OCI-LY7 (cell line): ENCODE results near the gene ACOXL. TPM values are rescaled to one million over a fixed set of nuclear protein-coding genes. Genes with fewer than 3 reads are reported as not detected.

Experiments used
- BruUV-seq: library from RNA; stranded (reverse); fragments of 400-500 nt; replicated peaks from 2 replicates; lab custom pipeline; 2021; lab: Mats Ljungman, UMichigan
- CTCF ChIA-PET: fragments of 300-600 bp; sonication (Branson Sonifier 250); formaldehyde crosslinking; loops from one replicate; lab custom pipeline; 2022; ENCODE audit warnings: antibody characterized with exemption; ENCODE audit not compliant: unreplicated experiment; lab: Charles Lee
- POLR2A ChIA-PET: fragments of 300-600 bp; sonication (Branson Sonifier 250); formaldehyde crosslinking; loops from one replicate; lab custom pipeline; 2022; ENCODE audit warnings: antibody characterized with exemption; lab: Charles Lee
- DNase-seq: peaks from one replicate; pipeline ENCODE4 v3.0.0-alpha.2; 2015; ENCODE audit warnings: low spot score
- H2AFZ ChIP-seq: fragments of 200-600 bp; sonication (generic), shearing (Covaris generic); 2 replicates; pipeline ENCODE4 v1.6.1; 2014; ENCODE audit warnings: mild to moderate bottlenecking, antibody characterized with exemption, low read length, moderate library complexity
- H3K27ac ChIP-seq: fragments of 200-600 bp; sonication (generic); 2 replicates; pipeline ENCODE4 v1.5.1; 2014; ENCODE audit warnings: mixed run types, low read depth, mild to moderate bottlenecking, moderate library complexity, low read length, inconsistent platforms; ENCODE audit not compliant: poor library complexity, severe bottlenecking
- H3K36me3 ChIP-seq: fragments of 200-600 bp; sonication (generic); 2 replicates; pipeline ENCODE4 v1.6.1; 2014; ENCODE audit warnings: mild to moderate bottlenecking, antibody characterized with exemption, low read length, moderate library complexity, mixed read lengths; ENCODE audit not compliant: insufficient read depth
- H3K4me1 ChIP-seq: fragments of 200-600 bp; sonication (generic); 2 replicates; pipeline ENCODE4 v1.5.1; 2014; ENCODE audit warnings: mild to moderate bottlenecking, low read length; ENCODE audit not compliant: insufficient read depth, poor library complexity, severe bottlenecking
- H3K4me2 ChIP-seq: fragments of 200-600 bp; sonication (generic); 2 replicates; pipeline ENCODE4 v1.6.1; 2014; ENCODE audit warnings: mild to moderate bottlenecking, low read length
- H3K4me3 ChIP-seq: fragments of 200-600 bp; sonication (generic); 2 replicates; pipeline ENCODE4 v1.5.1; 2014; ENCODE audit warnings: mild to moderate bottlenecking, low read depth, low read length; ENCODE audit not compliant: poor library complexity, severe bottlenecking
- H3K79me2 ChIP-seq: fragments of 200-600 bp; sonication (generic); 2 replicates; pipeline ENCODE4 v1.6.1; 2016; ENCODE audit warnings: low read depth, mild to moderate bottlenecking, low read length, moderate library complexity, mixed read lengths; ENCODE audit not compliant: insufficient read depth
- H3K9me2 ChIP-seq: fragments of 200-600 bp; sonication (generic); 2 replicates; pipeline ENCODE4 v1.6.1; 2016; ENCODE audit warnings: mild to moderate bottlenecking, low read length, mixed read lengths; ENCODE audit not compliant: insufficient read depth
- H3K9me3 ChIP-seq: fragments of 200-600 bp; sonication (generic); 2 replicates; pipeline ENCODE4 v1.6.1; 2014; ENCODE audit warnings: mild to moderate bottlenecking, mixed run types, low read length, mixed read lengths
- H4K20me1 ChIP-seq: fragments of 200-600 bp; sonication (generic); 2 replicates; pipeline ENCODE4 v1.6.1; 2014; ENCODE audit warnings: mild to moderate bottlenecking, antibody characterized with exemption, low read length, moderate library complexity, mixed read lengths; ENCODE audit not compliant: insufficient read depth
- EZH2phosphoT487 ChIP-seq: fragments of 200-600 bp; sonication (generic); IDR thresholded peaks from 2 replicates; pipeline ENCODE4 v1.6.1; 2018; ENCODE audit warnings: low read depth, borderline replicate concordance, mild to moderate bottlenecking, mixed run types, antibody characterized with exemption, low read length, moderate library complexity, mixed read lengths
- intact Hi-C: fragments of 100-400 bp; cut with micrococcal nuclease; formaldehyde crosslinking; loops from one replicate; pipeline ENCODE4 v1.10.0; 2022; ENCODE audit not compliant: unreplicated experiment
- total RNA-seq, 2 experiments: library from RNA; depleted of rRNA in 1 of 2; stranded (reverse); fragments of >200 nt in 1 of 2; shearing (Covaris generic) in 1 of 2; gene quantifications; 2 replicates each; pipeline ENCODE4 v1.2.3, GENCODE V29; 2014 to 2022
- TF ChIP-seq, protein P1 (sequence below): fragments of 200-600 bp; sonication (generic); conservative IDR thresholded peaks from 2 replicates; pipeline ENCODE4 v1.5.1; 2014; ENCODE audit warnings: mild to moderate bottlenecking, antibody characterized with exemption, low read length, moderate library complexity, mixed read lengths

ACOXL gene
- total RNA-seq, 2 experiments from 2014 or later: 1.4 TPM; not detected in 1

- no TSS peak for BruUV-seq
Observed at GRCh38 chr2:110904116-110904778, 171.9 kb downstream of the ACOXL start.

DNA sequence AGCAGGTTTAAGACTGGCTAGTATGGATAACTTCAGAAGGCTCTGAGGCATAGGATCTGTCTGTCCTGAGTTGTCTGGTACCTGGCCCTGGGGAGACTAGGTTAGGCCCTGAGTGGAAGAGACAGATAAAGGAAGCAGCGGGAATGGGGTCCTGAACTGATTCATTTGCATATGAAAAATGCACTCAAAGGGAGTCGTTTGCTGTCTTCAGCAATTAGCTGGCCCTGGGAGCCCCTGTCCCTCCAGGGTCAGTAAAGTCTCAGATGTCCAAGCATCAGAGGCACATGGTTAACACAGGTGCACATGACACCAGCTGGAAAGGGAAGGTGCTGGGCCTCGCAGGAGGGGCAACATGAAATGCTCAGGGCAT lies 172.4 kb downstream of the ACOXL start:
- CTCF ChIA-PET: no interaction called here
- H3K27ac ChIP-seq: no peak overlapping the region
- no TSS peak for BruUV-seq
- no peak overlapping the region for H3K4me3 ChIP-seq
- H2AFZ ChIP-seq: no peak overlapping the region
- no peaks in the 10 kb centered on the region for H3K36me3 ChIP-seq
- H3K4me2 ChIP-seq: no peak overlapping the region
- no peaks in the 10 kb centered on the region for H3K9me3 ChIP-seq
- TF ChIP-seq, protein P1, sequence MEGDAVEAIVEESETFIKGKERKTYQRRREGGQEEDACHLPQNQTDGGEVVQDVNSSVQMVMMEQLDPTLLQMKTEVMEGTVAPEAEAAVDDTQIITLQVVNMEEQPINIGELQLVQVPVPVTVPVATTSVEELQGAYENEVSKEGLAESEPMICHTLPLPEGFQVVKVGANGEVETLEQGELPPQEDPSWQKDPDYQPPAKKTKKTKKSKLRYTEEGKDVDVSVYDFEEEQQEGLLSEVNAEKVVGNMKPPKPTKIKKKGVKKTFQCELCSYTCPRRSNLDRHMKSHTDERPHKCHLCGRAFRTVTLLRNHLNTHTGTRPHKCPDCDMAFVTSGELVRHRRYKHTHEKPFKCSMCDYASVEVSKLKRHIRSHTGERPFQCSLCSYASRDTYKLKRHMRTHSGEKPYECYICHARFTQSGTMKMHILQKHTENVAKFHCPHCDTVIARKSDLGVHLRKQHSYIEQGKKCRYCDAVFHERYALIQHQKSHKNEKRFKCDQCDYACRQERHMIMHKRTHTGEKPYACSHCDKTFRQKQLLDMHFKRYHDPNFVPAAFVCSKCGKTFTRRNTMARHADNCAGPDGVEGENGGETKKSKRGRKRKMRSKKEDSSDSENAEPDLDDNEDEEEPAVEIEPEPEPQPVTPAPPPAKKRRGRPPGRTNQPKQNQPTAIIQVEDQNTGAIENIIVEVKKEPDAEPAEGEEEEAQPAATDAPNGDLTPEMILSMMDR: no peak
- no peak for TF ChIP-seq EZH2phosphoT487
- H3K4me1 ChIP-seq: no peaks in the 10 kb centered on the region
- intact Hi-C loops: no loop called here
- no peaks in the 10 kb centered on the region for H4K20me1 ChIP-seq
- H3K9me2 ChIP-seq: no peaks in the 10 kb centered on the region
- POLR2A ChIA-PET: interaction anchor here (0.5 kb wide), 1 partner anchor 21 kb away, joined by 3 read pairs; no protein-coding TSS in a partner anchor
- DNase-seq: no peak
- H3K79me2 ChIP-seq: no peaks in the 10 kb centered on the region

More at GRCh38 chr2:110904116-110904778, 171.9 kb downstream of the ACOXL start:
- intact Hi-C loops: no loop called here
- no peak for DNase-seq
- Histone ChIP-seq H3K9me2 (no peaks in the 10 kb centered on the region), H3K79me2 (no peaks in the 10 kb centered on the region), H4K20me1 (no peaks in the 10 kb centered on the region), H3K9me3 (no peaks in the 10 kb centered on the region), H3K4me3 (no peak overlapping the region), H3K4me2 (no peak overlapping the region), H3K4me1 (no peaks in the 10 kb centered on the region), H3K36me3 (no peaks in the 10 kb centered on the region), H3K27ac (no peak overlapping the region), H2AFZ (no peak overlapping the region)
- ChIA-PET POLR2A (no interaction called here), CTCF (no interaction called here)
- TF ChIP-seq, protein P1: no peak
- TF ChIP-seq EZH2phosphoT487: no peak

DNA sequence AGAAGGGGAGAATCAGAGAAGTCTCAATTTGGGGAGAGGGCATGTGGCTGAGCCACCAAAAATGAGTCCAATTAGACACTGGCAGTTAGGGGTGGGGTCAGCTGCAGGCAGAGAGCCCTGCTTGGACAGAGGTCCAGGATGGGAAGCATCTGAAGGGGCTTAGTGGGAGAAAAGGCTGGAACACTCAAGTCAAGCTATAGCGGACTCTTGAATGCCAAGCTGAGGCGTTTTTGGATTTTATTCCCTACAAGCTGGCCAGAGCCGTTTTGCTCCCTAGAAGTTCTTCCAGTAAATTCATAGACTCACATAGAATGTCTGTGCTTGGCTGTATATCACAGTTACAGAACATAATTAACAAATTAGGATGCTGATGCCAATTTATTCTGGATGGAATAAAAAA lies 172.8 kb downstream of the ACOXL start:
- Histone ChIP-seq H3K79me2 (no peaks in the 10 kb centered on the region), H3K36me3 (no peaks in the 10 kb centered on the region), H3K9me3 (0 out of 2 replicates have a peak, but pooled peaks cover 2% of the 10 kb centered on the region), H3K9me2 (no peaks in the 10 kb centered on the region), H3K4me1 (no peaks in the 10 kb centered on the region), H4K20me1 (no peaks in the 10 kb centered on the region), H3K4me3 (no peak overlapping the region), H3K4me2 (no peak overlapping the region), H2AFZ (no peak overlapping the region), H3K27ac (no peak overlapping the region)
- BruUV-seq: no TSS peak
- no peak for DNase-seq
- CTCF ChIA-PET: no interaction called here
- TF ChIP-seq, protein P1: no peak
- no peak for TF ChIP-seq EZH2phosphoT487
- POLR2A ChIA-PET: interaction anchor here (0.5 kb wide), 1 partner anchor 20 kb away, joined by 3 read pairs; no protein-coding TSS in a partner anchor
- intact Hi-C loops: no loop called here
